Fibroblast of mammary gland (primary cell): Measurements from ENCODE around the gene OBSCN.

Experiments used
- DNase-seq: peaks from one replicate; pipeline ENCODE4 v3.0.0-alpha.2; 2010; ENCODE audit warnings: low read depth
- H3K4me3 ChIP-seq: 2 replicates; pipeline ENCODE4 v1.5.1; 2011; ENCODE audit warnings: low read depth, mild to moderate bottlenecking, low read length, moderate library complexity; ENCODE audit not compliant: control insufficient read depth
- CTCF ChIP-seq: conservative IDR thresholded peaks from 2 replicates; pipeline ENCODE4 v1.5.1; 2011; ENCODE audit warnings: low read depth, low read length, inconsistent platforms; ENCODE audit not compliant: control insufficient read depth, insufficient read depth

Gene OBSCN

GRCh38 chr1:228174482-228175315 is 33.1 kb upstream of the OBSCN start:
- H3K4me3 ChIP-seq: no peak overlapping the region
- TF ChIP-seq CTCF: no peak
- DNase-seq: no peak

GRCh38 chr1:228175316-228176023 is 32.4 kb upstream of the OBSCN start:
- TF ChIP-seq CTCF: no peak
- no peak for DNase-seq
- H3K4me3 ChIP-seq: no peak overlapping the region

GRCh38 chr1:228176024-228176395 is 31.8 kb upstream of the OBSCN start:
- TF ChIP-seq CTCF: no peak
- H3K4me3 ChIP-seq: no peak overlapping the region
- no peak for DNase-seq

- no peak for TF ChIP-seq CTCF
- no peak overlapping the region for H3K4me3 ChIP-seq
- DNase-seq: no peak
These were observed 31.2 kb upstream of the OBSCN start for GRCh38 chr1:228176461-228177182.

- TF ChIP-seq CTCF: no peak
- H3K4me3 ChIP-seq: no peak overlapping the region
- no peak for DNase-seq
These were observed 30.7 kb upstream of the OBSCN start for GRCh38 chr1:228177183-228177475.

GRCh38 chr1:228177721-228178710 is 29.8 kb upstream of the OBSCN start:
- DNase-seq: no peak
- no peak for TF ChIP-seq CTCF

More at GRCh38 chr1:228177721-228178710, 29.8 kb upstream of the OBSCN start:
- no peak overlapping the region for H3K4me3 ChIP-seq
